NB4 (cell line): ENCODE results near the gene ARHGDIB.

ENCODE experiments used
- CTCF ChIP-seq: IDR thresholded peaks from one replicate; pipeline ENCODE4 v1.5.1; 2012; ENCODE audit warnings: low read depth, low read length
- MAX ChIP-seq: IDR thresholded peaks from 2 replicates; pipeline ENCODE4 v1.6.1; 2011; ENCODE audit warnings: low read depth, low read length
- MYC ChIP-seq: IDR thresholded peaks from 2 replicates; pipeline ENCODE4 v1.6.1; 2011; ENCODE audit warnings: low read depth, low read length
- POLR2A ChIP-seq: IDR thresholded peaks from 2 replicates; pipeline ENCODE4 v1.6.1; 2011; ENCODE audit warnings: mild to moderate bottlenecking; ENCODE audit not compliant: insufficient read length; ENCODE audit errors: extremely low read depth

GRCh38 chr12:14910090-14910915 lies 51.1 kb downstream of the ARHGDIB start:
- no peak for TF ChIP-seq POLR2A
- no peak for TF ChIP-seq CTCF
- TF ChIP-seq MAX: no peak
- TF ChIP-seq MYC: no peak
